ENCODE measurements around the gene OR51F1. TPM values are rescaled to one million over a fixed set of nuclear protein-coding genes. Genes with fewer than 3 reads are reported as not detected.

Gene OR51F1
- total and polyA plus RNA-seq, 3 donors from 2014 or later, result not detected

Small RNA genes lying within 50 kb of the gene (small RNA-seq; reads per million reads assigned to genes)
- 0 reads per million in 2 donors for gene RF00091

Other genes starting within 250 kb of the OR51F1 start
- not detected for gene OR52M1, start 224.7 kb downstream of the OR51F1 start, total RNA-seq
- not detected for gene OR52M1, start 224.7 kb downstream of the OR51F1 start, polyA plus RNA-seq (ENCODE audit: insufficient read depth, low read depth, low replicate concordance)
- gene OR52I2, start 188.2 kb downstream of the OR51F1 start, total RNA-seq, result under 1 TPM in 1 of 2 donors, not detected in 1; 0.31 TPM
- gene OR52I2, start 188.2 kb downstream of the OR51F1 start, polyA plus RNA-seq (ENCODE audit: insufficient read depth, low read depth, low replicate concordance), result not detected
- gene OR52I1, start 175.9 kb downstream of the OR51F1 start, total RNA-seq, result not detected
- gene OR52I1, start 175.9 kb downstream of the OR51F1 start, polyA plus RNA-seq (ENCODE audit: insufficient read depth, low read depth, low replicate concordance), result not detected
- gene TRIM68, start 161.7 kb downstream of the OR51F1 start, total RNA-seq, result 10 to 100 TPM; 20.5 to 20.8 TPM
- gene TRIM68, start 161.7 kb downstream of the OR51F1 start, polyA plus RNA-seq (ENCODE audit: insufficient read depth, low read depth, low replicate concordance), result 16.4 TPM
- gene OR51D1, start 132.5 kb downstream of the OR51F1 start, total RNA-seq, result under 1 TPM in 1 of 2 donors, not detected in 1; 0.63 TPM
- not detected for gene OR51D1, start 132.5 kb downstream of the OR51F1 start, polyA plus RNA-seq (ENCODE audit: insufficient read depth, low read depth, low replicate concordance)
- gene OR51E1, start 126.0 kb downstream of the OR51F1 start, total RNA-seq, result under 1 TPM; 0.31 to 0.55 TPM
- gene OR51E1, start 126.0 kb downstream of the OR51F1 start, polyA plus RNA-seq (ENCODE audit: insufficient read depth, low read depth, low replicate concordance), result 0.59 TPM
- gene OR51E2, start 72.1 kb downstream of the OR51F1 start, total RNA-seq, result under 1 TPM in 1 of 2 donors, not detected in 1; 0.47 TPM
- gene OR51E2, start 72.1 kb downstream of the OR51F1 start, polyA plus RNA-seq (ENCODE audit: insufficient read depth, low read depth, low replicate concordance), result 0.17 TPM
- under 1 TPM in 1 of 2 donors, not detected in 1; 0.55 TPM for gene MMP26, start 65.2 kb downstream of the OR51F1 start, total RNA-seq
- 1.1 TPM for gene MMP26, start 65.2 kb downstream of the OR51F1 start, polyA plus RNA-seq (ENCODE audit: insufficient read depth, low read depth, low replicate concordance)
- not detected for gene OR52R1, start 34.4 kb upstream of the OR51F1 start, total RNA-seq
- gene OR52R1, start 34.4 kb upstream of the OR51F1 start, polyA plus RNA-seq (ENCODE audit: insufficient read depth, low read depth, low replicate concordance), result not detected
- gene OR51F2, start 51.4 kb upstream of the OR51F1 start, total RNA-seq, result not detected
- not detected for gene OR51F2, start 51.4 kb upstream of the OR51F1 start, polyA plus RNA-seq (ENCODE audit: insufficient read depth, low read depth, low replicate concordance)
- under 1 TPM in 1 of 2 donors, not detected in 1; 0.31 TPM for gene OR51S1, start 79.3 kb upstream of the OR51F1 start, total RNA-seq
- not detected for gene OR51S1, start 79.3 kb upstream of the OR51F1 start, polyA plus RNA-seq (ENCODE audit: insufficient read depth, low read depth, low replicate concordance)
- not detected for gene OR51T1, start 112.0 kb upstream of the OR51F1 start, total RNA-seq
- not detected for gene OR51T1, start 112.0 kb upstream of the OR51F1 start, polyA plus RNA-seq (ENCODE audit: insufficient read depth, low read depth, low replicate concordance)
- gene OR51A7, start 133.8 kb upstream of the OR51F1 start, total RNA-seq, result under 1 TPM; 0.24 to 0.62 TPM
- not detected for gene OR51A7, start 133.8 kb upstream of the OR51F1 start, polyA plus RNA-seq (ENCODE audit: insufficient read depth, low read depth, low replicate concordance)
- not detected for gene OR51G2, start 149.4 kb upstream of the OR51F1 start, total RNA-seq
- not detected for gene OR51G2, start 149.4 kb upstream of the OR51F1 start, polyA plus RNA-seq (ENCODE audit: insufficient read depth, low read depth, low replicate concordance)
- gene OR51G1, start 154.4 kb upstream of the OR51F1 start, total RNA-seq, result not detected
- not detected for gene OR51G1, start 154.4 kb upstream of the OR51F1 start, polyA plus RNA-seq (ENCODE audit: insufficient read depth, low read depth, low replicate concordance)
- gene OR51A4, start 177.7 kb upstream of the OR51F1 start, total RNA-seq, result not detected
- gene OR51A4, start 177.7 kb upstream of the OR51F1 start, polyA plus RNA-seq (ENCODE audit: insufficient read depth, low read depth, low replicate concordance), result not detected
- not detected for gene OR51A2, start 185.8 kb upstream of the OR51F1 start, total RNA-seq
- not detected for gene OR51A2, start 185.8 kb upstream of the OR51F1 start, polyA plus RNA-seq (ENCODE audit: insufficient read depth, low read depth, low replicate concordance)
- gene OR51L1, start 224.9 kb upstream of the OR51F1 start, total RNA-seq, result not detected
- gene OR51L1, start 224.9 kb upstream of the OR51F1 start, polyA plus RNA-seq (ENCODE audit: insufficient read depth, low read depth, low replicate concordance), result not detected